NCI-H1417 treated with DMSO at 0.1 percent for 48 hours (cell line): ENCODE data around the gene EHBP1.

Source experiments
- DNase-seq: peaks from one replicate; lab custom pipeline; 2025; lab: John Stamatoyannopoulos, UW

Gene EHBP1

GRCh38 chr2:63052411-63053080 is 347.0 kb downstream of the EHBP1 start:
- DNase-seq = no peak

- no peak for DNase-seq
These were observed 347.8 kb downstream of the EHBP1 start for GRCh38 chr2:63053081-63053888.

- DNase-seq = no peak
These were observed 348.5 kb downstream of the EHBP1 start for GRCh38 chr2:63053889-63054602.

- no peak for DNase-seq
These were observed 349.3 kb downstream of the EHBP1 start for GRCh38 chr2:63054841-63055225.

- DNase-seq = no peak
These were observed 350.0 kb downstream of the EHBP1 start for GRCh38 chr2:63055226-63056106.

- DNase-seq = no peak
These were observed 350.9 kb downstream of the EHBP1 start for GRCh38 chr2:63056107-63057050.

- no peak for DNase-seq
These were observed 352.0 kb downstream of the EHBP1 start for GRCh38 chr2:63057249-63058143.

GRCh38 chr2:63058144-63058920 is 352.8 kb downstream of the EHBP1 start:
- no peak for DNase-seq

- DNase-seq = no peak
These were observed 353.6 kb downstream of the EHBP1 start for GRCh38 chr2:63058921-63059792.

- no peak for DNase-seq
These were observed 354.4 kb downstream of the EHBP1 start for GRCh38 chr2:63059793-63060471.

GRCh38 chr2:63060472-63060991 is 355.0 kb downstream of the EHBP1 start:
- DNase-seq = no peak

GRCh38 chr2:63064197-63064596 is 358.7 kb downstream of the EHBP1 start:
- no peak for DNase-seq

GRCh38 chr2:63064661-63065060 is 359.1 kb downstream of the EHBP1 start:
- DNase-seq = no peak

- DNase-seq = no peak
These were observed 360.8 kb downstream of the EHBP1 start for GRCh38 chr2:63066265-63066664.

- no peak for DNase-seq
These were observed 361.3 kb downstream of the EHBP1 start for GRCh38 chr2:63066838-63067237.

- no peak for DNase-seq
These were observed 366.2 kb downstream of the EHBP1 start for GRCh38 chr2:63071664-63072063.

GRCh38 chr2:63073994-63074393 is 368.5 kb downstream of the EHBP1 start:
- DNase-seq = no peak
